ENCODE results near the gene ECD.

ECD gene

GRCh38 chr10:73167783-73168464 lies at the start of gene ECD, which contains the start of gene FAM149B1:
Gene ECD (minus strand): TSS chr10:73168008. CDS start chr10:73163937, 4,071 bp downstream.
Gene FAM149B1 (plus strand): TSS chr10:73168119. CDS start chr10:73168340, 221 bp downstream.
- peak; percentile 95 to 100 for DNase-seq

- DNase-seq, result no peak
These were observed 47.9 kb upstream of the ECD start for GRCh38 chr10:73215749-73216148.

- DNase-seq, result no peak
These were observed 43.5 kb upstream of the ECD start for GRCh38 chr10:73211106-73211811.

GRCh38 chr10:73210395-73211105 lies 42.7 kb upstream of the ECD start:
- no peak for DNase-seq

- DNase-seq, result no peak
These were observed 41.9 kb upstream of the ECD start for GRCh38 chr10:73209705-73210104.

GRCh38 chr10:73207883-73208282 lies 40.1 kb upstream of the ECD start:
- no peak for DNase-seq

- peak; percentile 18 to 44 for DNase-seq
These were observed 38.6 kb upstream of the ECD start for GRCh38 chr10:73206385-73206784.

GRCh38 chr10:73205890-73206289 lies 38.1 kb upstream of the ECD start:
- peak; percentile 38 to 75 for DNase-seq

GRCh38 chr10:73205081-73205480 lies 37.3 kb upstream of the ECD start:
- DNase-seq, result peak; percentile 9 to 69

- DNase-seq, result no peak
These were observed 22.4 kb upstream of the ECD start for GRCh38 chr10:73190188-73190587.

- no peak for DNase-seq
These were observed 18.5 kb upstream of the ECD start for GRCh38 chr10:73186266-73186665.

- no peak for DNase-seq
These were observed 16.0 kb upstream of the ECD start for GRCh38 chr10:73183667-73184281.

GRCh38 chr10:73182568-73182967 lies 14.8 kb upstream of the ECD start:
- DNase-seq, result no peak

- no peak for DNase-seq
These were observed 6.5 kb upstream of the ECD start for GRCh38 chr10:73174148-73174925.

- DNase-seq, result no peak
These were observed 5.1 kb upstream of the ECD start for GRCh38 chr10:73172867-73173266.

GRCh38 chr10:73169320-73169719 lies 1.5 kb upstream of the ECD start:
- DNase-seq, result no peak

- DNase-seq, result peak in 1 of 2 donors; percentile 20
These were observed 626 bp upstream of the ECD start for GRCh38 chr10:73168465-73168803.

GRCh38 chr10:73167458-73167782 lies 388 bp downstream of the ECD start:
- peak; percentile 56 to 67 for DNase-seq

GRCh38 chr10:73166972-73167371 lies 836 bp downstream of the ECD start:
- no peak for DNase-seq

- DNase-seq, result no peak
These were observed 4.7 kb downstream of the ECD start for GRCh38 chr10:73163096-73163495.

GRCh38 chr10:73161662-73162061 lies 6.1 kb downstream of the ECD start:
- DNase-seq, result no peak

- DNase-seq, result no peak
These were observed 6.7 kb downstream of the ECD start for GRCh38 chr10:73161079-73161478.
